H1 (cell line): ENCODE results near the gene GPRASP3. TPM values are rescaled to one million over a fixed set of nuclear protein-coding genes. Genes with fewer than 3 reads are reported as not detected.

ENCODE experiments used
- FOSL1 ChIP-seq: IDR thresholded peaks from 2 replicates; pipeline ENCODE4 v1.6.1; 2011; ENCODE audit warnings: mild to moderate bottlenecking, low read depth, low read length, moderate library complexity; ENCODE audit not compliant: insufficient read depth
- KDM1A ChIP-seq: fragments of 200-600, 300-600 bp; sonication (generic); IDR thresholded peaks from 2 replicates; pipeline ENCODE4 v1.7.1; 2016; ENCODE audit warnings: mild to moderate bottlenecking, low read length, borderline replicate concordance
- SIN3A ChIP-seq, 2 experiments: IDR thresholded peaks in 1 of 2; conservative IDR thresholded peaks in 1 of 2; 2 replicates each; pipeline ENCODE4 v1.6.1; 2011 to 2012; ENCODE audit warnings: low read length in 2 of 2, improper control_type of control experiment in 1 of 2, low read depth in 1 of 2, mild to moderate bottlenecking in 1 of 2
- polyA plus RNA-seq, 7 experiments: library from polyadenylated mRNA; depleted of rRNA in 3 of 7; stranded (reverse) in 5 of 7; unstranded in 2 of 7; fragments of >200 nt in 5 of 7; fragments of 200-250 nt in 2 of 7; gene quantifications; 1 replicate in 5 of 7; 2 replicates in 1 of 7; 4 replicates in 1 of 7; pipeline versions ENCODE4 v1.2.1 to v1.2.3, GENCODE V29; 2011 to 2013; ENCODE audit warnings: missing spikeins in 2 of 7, mixed read lengths in 2 of 7
- total RNA-seq: library from RNA; stranded (reverse); fragmentation: NEBNext Ultra II Directional; extraction: Animal tissue kit (Norgen Biotek cat#: 25700); gene quantifications from 2 replicates; pipeline ENCODE4 v1.2.1, GENCODE V29; 2021

Gene GPRASP3
- total and polyA plus RNA-seq, 2 of the 8 experiments (the other 6 are each of a cell fraction or from before 2014, with no cell fraction given), result 7.0 to 19.8 TPM

DNA sequence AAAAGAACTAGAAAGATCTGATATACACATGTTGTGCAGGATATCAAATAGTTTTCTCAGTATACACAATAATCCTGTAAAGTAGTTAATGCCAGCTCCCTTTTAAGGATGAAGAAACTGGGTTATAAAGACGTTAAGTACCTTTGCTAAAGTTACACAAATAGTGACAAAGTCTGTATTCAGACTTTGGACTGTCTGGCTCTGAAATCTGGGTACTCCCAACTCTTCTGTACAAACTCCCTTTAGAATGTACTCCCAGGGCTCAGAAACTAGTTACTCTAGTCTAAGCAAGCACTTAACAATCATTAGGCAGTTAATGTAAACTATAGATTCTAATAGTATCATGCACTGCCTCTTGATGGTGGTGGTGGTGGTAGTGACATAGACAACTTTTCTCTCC lies 7.2 kb downstream of the GPRASP3 start (continued):
- TF ChIP-seq SIN3A (conservative IDR thresholded peaks at IDR 0.05 in 1 of 2, IDR thresholded peaks at IDR 0.05 in 1 of 2; ENCODE audit: low read depth in 1 of 2, low read length in 2 of 2) (no peak), FOSL1 (no peak), KDM1A (no peak)
